NT2/D1 (cell line): ENCODE results near the gene SNRNP35.
"Not testable (repeated sequence)": the region's sequence is repeated elsewhere in the genome, so short reads cannot be mapped to it uniquely, and the experiment has no call there.

Source experiments
- DNase-seq: peaks from one replicate; pipeline ENCODE4 v3.0.0-alpha.2; 2011; ENCODE audit warnings: low read depth, low spot score
- H3K27me3 ChIP-seq: 2 replicates; pipeline ENCODE4 v1.6.0; 2011; ENCODE audit warnings: mild to moderate bottlenecking; ENCODE audit not compliant: insufficient read length, insufficient read depth
- H3K36me3 ChIP-seq: 2 replicates; pipeline ENCODE4 v1.6.1; 2011; ENCODE audit warnings: mild to moderate bottlenecking, low read length, mixed read lengths; ENCODE audit not compliant: insufficient read depth, insufficient read length
- H3K4me1 ChIP-seq: 2 replicates; pipeline ENCODE4 v1.5.1; 2011; ENCODE audit not compliant: insufficient read depth, insufficient read length
- H3K4me3 ChIP-seq: 2 replicates; pipeline ENCODE4 v1.5.1; 2011; ENCODE audit warnings: low read depth; ENCODE audit not compliant: insufficient read length
- H3K9ac ChIP-seq: 2 replicates; pipeline ENCODE4 v1.6.0; 2011; ENCODE audit warnings: low read depth; ENCODE audit not compliant: insufficient read length
- H3K9me3 ChIP-seq: 2 replicates; pipeline ENCODE4 v1.5.1; 2011; ENCODE audit warnings: mild to moderate bottlenecking, low read length; ENCODE audit not compliant: insufficient read depth
- SUZ12 ChIP-seq: IDR thresholded peaks from 2 replicates; pipeline ENCODE4 v1.6.1; 2011; ENCODE audit not compliant: insufficient read length, insufficient read depth; ENCODE audit errors: extremely low read depth
- YY1 ChIP-seq: IDR thresholded peaks from 2 replicates; pipeline ENCODE4 v1.6.1; 2011; ENCODE audit not compliant: insufficient read length, insufficient read depth
- ZNF274 ChIP-seq: IDR thresholded peaks from 2 replicates; pipeline ENCODE4 v1.6.1; 2011; ENCODE audit warnings: mild to moderate bottlenecking, low read depth, low read length

SNRNP35 gene

GRCh38 chr12:123487428-123487827 lies 29.5 kb downstream of the SNRNP35 start:
- TF ChIP-seq SUZ12: no peak
- TF ChIP-seq ZNF274: no peak
- no peak for TF ChIP-seq YY1
- H3K4me3 ChIP-seq: no peak overlapping the region

GRCh38 chr12:123488539-123489230 lies 30.7 kb downstream of the SNRNP35 start:
- no peak overlapping the region for H3K4me3 ChIP-seq
- peaks cover 13% of the 10 kb centered on the region for H3K36me3 ChIP-seq
- peaks cover 18% of the 10 kb centered on the region for H3K4me1 ChIP-seq
- no peak for DNase-seq
- no peaks in the 10 kb centered on the region for H3K9me3 ChIP-seq
- TF ChIP-seq YY1: no peak
- no peak for TF ChIP-seq SUZ12
- no peak for TF ChIP-seq ZNF274
- no peaks in the 10 kb centered on the region for H3K27me3 ChIP-seq
- H3K9ac ChIP-seq: no peak overlapping the region

More at GRCh38 chr12:123487428-123487827, 29.5 kb downstream of the SNRNP35 start:
- Histone ChIP-seq H3K4me1 (peaks cover 16% of the 10 kb centered on the region), H3K9me3 (no peaks in the 10 kb centered on the region), H3K9ac (no peak overlapping the region), H3K27me3 (no peaks in the 10 kb centered on the region), H3K36me3 (peaks cover 21% of the 10 kb centered on the region)
- DNase-seq: no peak

- Histone ChIP-seq H3K4me1 (peaks cover 25% of the 10 kb centered on the region), H3K9me3 (no peaks in the 10 kb centered on the region), H3K9ac (no peak overlapping the region), H3K4me3 (no peak overlapping the region), H3K36me3 (peaks cover 17% of the 10 kb centered on the region), H3K27me3 (no peaks in the 10 kb centered on the region)
- TF ChIP-seq ZNF274 (no peak), SUZ12 (no peak), YY1 (no peak)
- DNase-seq: no peak
These were observed 31.6 kb downstream of the SNRNP35 start for GRCh38 chr12:123489580-123489979.

GRCh38 chr12:123490089-123490488 lies 32.1 kb downstream of the SNRNP35 start:
- Histone ChIP-seq H3K4me1 (peaks cover 26% of the 10 kb centered on the region), H3K4me3 (no peak overlapping the region), H3K27me3 (no peaks in the 10 kb centered on the region), H3K36me3 (peaks cover 12% of the 10 kb centered on the region), H3K9me3 (no peaks in the 10 kb centered on the region), H3K9ac (no peak overlapping the region)
- DNase-seq: no peak
- no peak for TF ChIP-seq SUZ12
- no peak for TF ChIP-seq ZNF274
- no peak for TF ChIP-seq YY1

GRCh38 chr12:123491056-123491455 lies 33.1 kb downstream of the SNRNP35 start:
- TF ChIP-seq SUZ12 (no peak), ZNF274 (no peak), YY1 (no peak)
- Histone ChIP-seq H3K27me3 (no peaks in the 10 kb centered on the region), H3K9me3 (no peaks in the 10 kb centered on the region), H3K4me3 (no peak overlapping the region), H3K9ac (no peak overlapping the region), H3K4me1 (peaks cover 24% of the 10 kb centered on the region), H3K36me3 (peaks cover 5% of the 10 kb centered on the region)
- no peak for DNase-seq

- no peak for TF ChIP-seq ZNF274
- no peak for TF ChIP-seq SUZ12
- no peak for TF ChIP-seq YY1
- Histone ChIP-seq H3K9me3 (no peaks in the 10 kb centered on the region), H3K4me3 (no peak overlapping the region), H3K27me3 (no peaks in the 10 kb centered on the region), H3K4me1 (peaks cover 24% of the 10 kb centered on the region), H3K36me3 (peaks cover 9% of the 10 kb centered on the region), H3K9ac (no peak overlapping the region)
- DNase-seq: no peak
These were observed 33.5 kb downstream of the SNRNP35 start for GRCh38 chr12:123491481-123491880.

- H3K9ac ChIP-seq, H3K27me3 ChIP-seq, H3K9me3 ChIP-seq, H3K4me3 ChIP-seq, DNase-seq: not testable (repeated sequence)
- Histone ChIP-seq H3K4me1 (peaks cover 24% of the 10 kb centered on the region), H3K36me3 (peaks cover 16% of the 10 kb centered on the region)
These were observed 34.5 kb downstream of the SNRNP35 start for GRCh38 chr12:123492339-123493039.
